HFF-Myc (cell line): ENCODE measurements around the gene AP3B2.

Experiments
- DNase-seq: peaks from one replicate; pipeline ENCODE4 v3.0.0-alpha.2; 2011; ENCODE audit warnings: low read depth; ENCODE audit errors: extremely low read depth
- H3K4me3 ChIP-seq: replicated peaks from 2 replicates; pipeline ENCODE4 v1.5.1; 2011; ENCODE audit warnings: low read depth, mild to moderate bottlenecking, control low read depth, low read length
- CTCF ChIP-seq: IDR thresholded peaks from 2 replicates; pipeline ENCODE4 v1.5.1; 2012; ENCODE audit warnings: mild to moderate bottlenecking, low read depth, low read length, control low read depth; ENCODE audit errors: missing control alignments

The AP3B2 gene

GRCh38 chr15:82613747-82614146, 95.9 kb downstream of the AP3B2 start:
- no peak overlapping the region for H3K4me3 ChIP-seq
- TF ChIP-seq CTCF = no peak
- no peak for DNase-seq

- no peak for DNase-seq
- no peak overlapping the region for H3K4me3 ChIP-seq
- TF ChIP-seq CTCF = no peak
Observed at GRCh38 chr15:82611348-82611747, 98.3 kb downstream of the AP3B2 start.
